RWPE1 (cell line): ENCODE results near the gene NXN.

Source experiments
- CTCF ChIA-PET: fragments of 350-600 bp; sonication (Branson Sonifier 250); formaldehyde crosslinking; extraction: SDS; loops from one replicate; lab custom pipeline; 2021; lab: Yijun Ruan, JAX
- POLR2A ChIA-PET: fragments of 400-600 bp; formaldehyde crosslinking; extraction: SDS; loops from one replicate; lab custom pipeline; 2020; ENCODE audit warnings: antibody characterized with exemption; ENCODE audit not compliant: low non-redundant PET; lab: Yijun Ruan, JAX
- DNase-seq: peaks from one replicate; pipeline ENCODE4 v3.0.0; 2012; ENCODE audit warnings: low spot score
- H3K27ac ChIP-seq: fragments of 450-650 bp; 2 replicates; pipeline ENCODE4 v1.5.1; 2017
- CTCF ChIP-seq: fragments of 450-650 bp; conservative IDR thresholded peaks from 2 replicates; pipeline ENCODE4 v1.5.1; 2017; ENCODE audit warnings: low read depth, mild to moderate bottlenecking

Gene NXN

GRCh38 chr17:970364-970763 lies 9.2 kb downstream of the NXN start:
- CTCF ChIA-PET = interaction anchor here (0.8 to 1.6 kb wide), 2 partner anchors 11 to 188 kb away, joined by 3 read pairs; no protein-coding TSS in a partner anchor
- H3K27ac ChIP-seq = peak overlapping the region; percentile 98
- TF ChIP-seq CTCF = no peak
- POLR2A ChIA-PET = no interaction called here
- DNase-seq = no peak

GRCh38 chr17:969811-970355 lies 9.7 kb downstream of the NXN start:
- ChIA-PET POLR2A (no interaction called here), CTCF (interaction anchor here (0.6 to 1.6 kb wide), 3 partner anchors 11 to 187 kb away, joined by 3 read pairs; no protein-coding TSS in a partner anchor)
- H3K27ac ChIP-seq = peak overlapping the region; percentile 98
- no peak for TF ChIP-seq CTCF
- peak; percentile 58 for DNase-seq

GRCh38 chr17:968812-969730 lies 10.5 kb downstream of the NXN start:
- ChIA-PET CTCF (interaction anchor here (0.6 kb wide), 1 partner anchor 16 kb away, joined by 3 read pairs; no protein-coding TSS in a partner anchor), POLR2A (no interaction called here)
- no peak for TF ChIP-seq CTCF
- H3K27ac ChIP-seq = peak overlapping the region; percentile 98
- DNase-seq = peak; percentile 61

- TF ChIP-seq CTCF = no peak
- ChIA-PET POLR2A (no interaction called here), CTCF (interaction anchor here (1.2 kb wide), 1 partner anchor 14 kb away, joined by 3 read pairs; no protein-coding TSS in a partner anchor)
- H3K27ac ChIP-seq = peak overlapping the region; percentile 55
- no peak for DNase-seq
Observed at GRCh38 chr17:967122-967521, 12.5 kb downstream of the NXN start.

GRCh38 chr17:965311-965989 lies 14.1 kb downstream of the NXN start:
- no peak for TF ChIP-seq CTCF
- ChIA-PET POLR2A (no interaction called here), CTCF (no interaction called here)
- no peak for DNase-seq
- peak overlapping the region; percentile 55 for H3K27ac ChIP-seq

- POLR2A ChIA-PET = no interaction called here
- H3K27ac ChIP-seq = peak overlapping the region; percentile 55
- no peak for DNase-seq
- CTCF ChIA-PET = interaction anchor here (0.6 kb wide), 1 partner anchor 21 kb away, joined by 3 read pairs; no protein-coding TSS in a partner anchor
- no peak for TF ChIP-seq CTCF
Observed at GRCh38 chr17:964876-965275, 14.7 kb downstream of the NXN start.
